BJ (cell line): ENCODE results near the gene RPS17. TPM values are rescaled to one million over a fixed set of nuclear protein-coding genes. Genes with fewer than 3 reads are reported as not detected.
"Not testable (repeated sequence)": the region's sequence is repeated elsewhere in the genome, so short reads cannot be mapped to it uniquely, and the experiment has no call there.

ENCODE experiments used
- CTCF ChIA-PET: fragments of 350-600 bp; formaldehyde crosslinking; extraction: SDS; loops from one replicate; lab custom pipeline; 2021; ENCODE audit warnings: antibody characterized with exemption, inconsistent platforms; lab: Yijun Ruan, JAX
- POLR2A ChIA-PET: fragments of 300-600 bp; sonication (Branson Sonifier 250); formaldehyde crosslinking; extraction: SDS; loops from one replicate; lab custom pipeline; 2021; ENCODE audit warnings: antibody characterized with exemption; lab: Charles Lee
- DNase-seq: peaks from one replicate; pipeline ENCODE4 v3.0.0-alpha.2; 2011; ENCODE audit warnings: low read depth
- H3K27me3 ChIP-seq: 2 replicates; pipeline ENCODE4 v1.6.0; 2011; ENCODE audit warnings: low read length; ENCODE audit not compliant: control insufficient read depth, insufficient read depth
- H3K36me3 ChIP-seq: 2 replicates; pipeline ENCODE4 v1.5.1; 2011; ENCODE audit warnings: low read length; ENCODE audit not compliant: control insufficient read depth, insufficient read depth
- H3K4me3 ChIP-seq: 2 replicates; pipeline ENCODE4 v1.5.1; 2011; ENCODE audit warnings: low read depth, mild to moderate bottlenecking, control low read depth, low read length
- polyA plus RNA-seq: library from polyadenylated mRNA; depleted of rRNA; stranded (reverse); fragments of >200 nt; gene quantifications from 2 replicates; pipeline ENCODE4 v1.2.3, GENCODE V29; 2011
- TF ChIP-seq, protein P1 (sequence below): IDR thresholded peaks from 2 replicates; pipeline ENCODE4 v1.5.1; 2011; ENCODE audit warnings: low read depth, mild to moderate bottlenecking, control low read depth, inconsistent platforms, low read length, moderate library complexity; ENCODE audit not compliant: insufficient read depth

Gene RPS17
- polyA plus RNA-seq, 1 experiment = 3,235 TPM

DNA sequence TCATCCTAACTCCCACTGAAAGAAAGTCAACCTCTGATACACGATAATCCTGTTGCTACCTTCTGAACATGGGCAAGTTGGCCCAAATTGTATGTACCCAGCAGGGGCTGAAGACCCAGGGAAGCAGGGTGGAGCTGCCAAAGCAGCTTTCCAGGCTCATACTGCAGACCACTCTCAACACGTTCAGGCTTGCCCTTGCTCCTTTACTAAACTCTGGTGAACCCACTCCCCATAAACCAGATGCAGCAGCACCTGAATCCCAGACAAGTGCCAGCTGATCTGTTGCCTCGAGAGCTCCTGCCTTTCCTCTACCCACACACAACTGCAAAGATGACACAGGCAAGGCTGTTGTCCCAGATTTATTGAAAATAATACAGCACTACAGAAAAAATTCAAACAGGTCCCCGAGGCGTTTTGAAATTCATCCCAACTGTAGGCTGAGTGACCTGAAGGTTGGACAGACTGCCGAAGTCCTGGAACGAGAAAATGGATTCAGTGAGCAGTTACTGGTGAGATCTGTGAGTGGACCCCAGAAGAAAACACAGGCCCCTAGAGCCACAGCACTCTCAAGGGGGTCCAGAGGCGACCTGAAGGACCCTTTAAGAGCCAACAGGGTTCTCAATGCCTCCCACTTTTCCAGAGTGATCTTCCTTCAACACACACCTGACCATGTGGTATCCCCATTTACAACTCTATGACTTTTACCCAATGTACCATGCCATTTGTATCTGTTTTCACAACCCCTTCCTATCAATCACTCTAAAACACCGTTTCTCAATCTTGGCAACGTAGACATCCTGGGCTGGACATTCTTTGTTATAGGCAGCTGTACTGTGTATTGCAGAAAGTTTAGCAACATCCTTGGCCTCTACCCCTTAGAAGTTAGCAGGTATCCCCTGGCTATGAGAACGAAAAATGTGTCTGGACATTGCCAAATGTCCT lies 3.6 kb downstream of the RPS17 start:
- POLR2A ChIA-PET = no interaction called here
- Histone ChIP-seq H3K27me3 (no peaks in the 10 kb centered on the region), H3K36me3 (peaks cover 15% of the 10 kb centered on the region), H3K4me3 (no peak overlapping the region)
- CTCF ChIA-PET = interaction anchor here (2.1 kb wide), 1 partner anchor 475 kb away, joined by 5 read pairs; the partner anchor contains the start of gene C15orf40
- TF ChIP-seq, protein P1, sequence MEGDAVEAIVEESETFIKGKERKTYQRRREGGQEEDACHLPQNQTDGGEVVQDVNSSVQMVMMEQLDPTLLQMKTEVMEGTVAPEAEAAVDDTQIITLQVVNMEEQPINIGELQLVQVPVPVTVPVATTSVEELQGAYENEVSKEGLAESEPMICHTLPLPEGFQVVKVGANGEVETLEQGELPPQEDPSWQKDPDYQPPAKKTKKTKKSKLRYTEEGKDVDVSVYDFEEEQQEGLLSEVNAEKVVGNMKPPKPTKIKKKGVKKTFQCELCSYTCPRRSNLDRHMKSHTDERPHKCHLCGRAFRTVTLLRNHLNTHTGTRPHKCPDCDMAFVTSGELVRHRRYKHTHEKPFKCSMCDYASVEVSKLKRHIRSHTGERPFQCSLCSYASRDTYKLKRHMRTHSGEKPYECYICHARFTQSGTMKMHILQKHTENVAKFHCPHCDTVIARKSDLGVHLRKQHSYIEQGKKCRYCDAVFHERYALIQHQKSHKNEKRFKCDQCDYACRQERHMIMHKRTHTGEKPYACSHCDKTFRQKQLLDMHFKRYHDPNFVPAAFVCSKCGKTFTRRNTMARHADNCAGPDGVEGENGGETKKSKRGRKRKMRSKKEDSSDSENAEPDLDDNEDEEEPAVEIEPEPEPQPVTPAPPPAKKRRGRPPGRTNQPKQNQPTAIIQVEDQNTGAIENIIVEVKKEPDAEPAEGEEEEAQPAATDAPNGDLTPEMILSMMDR = no peak
- no peak for DNase-seq

DNA sequence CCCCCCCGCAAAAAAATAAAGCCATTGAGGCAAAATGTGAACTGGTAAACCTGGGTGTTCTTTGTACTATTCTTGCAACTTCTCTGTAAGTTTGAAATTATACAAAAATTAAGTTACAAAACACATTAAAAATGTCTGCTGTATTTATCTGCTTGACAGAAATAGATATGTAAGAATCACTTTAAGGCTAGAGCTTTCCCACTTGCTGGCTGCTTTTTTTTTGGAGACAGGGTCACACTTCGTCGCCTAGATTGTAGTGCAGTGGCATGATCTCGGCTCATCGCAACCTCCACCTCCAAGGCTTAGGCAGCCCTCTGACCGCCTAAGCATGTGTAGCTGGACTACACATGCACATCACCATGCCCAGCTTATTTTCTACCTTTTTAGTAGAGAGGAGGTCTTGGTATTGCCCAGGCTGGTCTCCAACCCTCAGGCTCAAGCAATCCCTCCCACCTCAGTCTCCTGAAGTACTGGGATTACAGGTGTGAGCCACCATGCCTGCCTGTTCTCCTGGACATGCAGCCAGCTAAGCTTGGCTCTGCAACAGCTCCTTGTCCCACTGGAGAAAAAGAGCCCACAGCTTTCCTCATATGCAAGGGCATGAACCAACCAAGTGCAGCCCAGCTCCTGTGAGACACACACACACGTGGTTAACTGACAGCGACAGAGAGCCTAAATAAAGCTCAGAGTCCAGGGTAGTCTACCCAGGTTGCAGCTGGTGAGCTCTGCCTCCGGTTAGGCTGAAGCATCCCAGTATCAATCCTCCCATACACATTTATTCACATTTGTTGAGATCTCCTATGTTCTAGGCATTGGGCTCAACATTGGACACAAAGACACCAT lies 4.5 kb downstream of the RPS17 start:
- TF ChIP-seq, protein P1 = no peak
- DNase-seq = no peak
- Histone ChIP-seq H3K4me3 (no peak overlapping the region), H3K36me3 (peaks cover 15% of the 10 kb centered on the region), H3K27me3 (no peaks in the 10 kb centered on the region)
- ChIA-PET CTCF (interaction anchor here (2.1 kb wide), 1 partner anchor 476 kb away, joined by 5 read pairs; the partner anchor contains the start of gene C15orf40), POLR2A (no interaction called here)

DNA sequence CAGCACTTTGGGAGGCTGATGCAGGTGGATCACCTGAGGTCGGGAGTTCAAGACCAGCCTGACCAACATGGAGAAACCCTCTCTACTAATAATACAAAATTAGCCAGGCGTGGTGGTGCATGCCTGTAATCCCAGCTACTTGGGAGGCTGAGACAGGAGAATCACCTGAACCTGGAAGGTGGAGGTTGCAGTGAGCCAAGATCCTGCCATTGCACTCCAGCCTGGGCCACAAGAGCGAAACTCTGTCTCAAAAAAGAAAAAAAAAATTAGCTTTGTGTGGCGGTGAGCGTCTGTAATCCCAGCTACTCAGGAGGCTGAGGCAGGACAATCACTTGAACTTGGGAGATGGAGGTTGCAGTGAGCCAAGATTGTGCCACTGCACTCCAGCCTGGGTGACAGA lies 5.1 kb downstream of the RPS17 start:
- H3K27me3 ChIP-seq, POLR2A ChIA-PET, CTCF ChIA-PET, H3K4me3 ChIP-seq, DNase-seq: not testable (repeated sequence)
- H3K36me3 ChIP-seq = peaks cover 15% of the 10 kb centered on the region

DNA sequence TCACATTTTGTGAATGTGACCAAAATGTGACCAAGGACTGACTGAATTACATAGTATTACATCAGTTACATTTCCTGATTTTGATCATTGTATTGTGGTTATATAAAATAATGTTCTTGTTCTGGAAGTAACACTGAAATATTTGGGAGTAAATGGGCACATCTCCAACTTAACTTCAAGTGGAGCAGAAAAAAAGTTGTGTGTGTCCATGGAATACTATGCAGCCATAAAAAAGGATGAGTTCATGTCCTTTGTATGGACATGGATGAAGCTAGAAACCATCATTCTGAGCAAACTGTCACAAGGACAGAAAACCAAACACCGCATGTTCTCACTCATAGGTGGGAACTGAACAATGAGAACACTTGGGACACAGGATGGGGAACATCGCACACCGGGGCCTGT lies 5.8 kb downstream of the RPS17 start:
- CTCF ChIA-PET, H3K27me3 ChIP-seq, DNase-seq, POLR2A ChIA-PET, H3K4me3 ChIP-seq: not testable (repeated sequence)
- peaks cover 15% of the 10 kb centered on the region for H3K36me3 ChIP-seq

DNA sequence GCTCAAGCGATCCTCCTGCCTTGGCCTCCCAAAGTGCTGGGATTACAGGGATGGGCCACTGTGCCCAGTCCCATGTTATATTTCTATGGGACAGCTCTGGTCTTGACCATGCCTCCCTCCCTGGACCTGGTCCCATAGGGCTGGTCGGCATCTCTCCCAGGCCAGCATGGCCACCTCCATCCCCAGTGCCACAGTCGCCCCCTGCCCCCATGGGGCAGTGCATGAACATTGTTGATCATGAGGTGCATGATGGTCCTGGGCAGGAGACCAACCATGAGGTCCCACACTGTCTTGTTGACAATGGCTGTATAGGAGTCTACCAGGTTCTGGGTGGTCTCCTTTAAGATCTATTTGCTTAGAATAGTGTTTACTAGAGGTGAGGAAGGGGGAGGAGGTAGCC lies 6.5 kb downstream of the RPS17 start:
- ChIA-PET CTCF (no interaction called here), POLR2A (no interaction called here)
- Histone ChIP-seq H3K27me3 (no peaks in the 10 kb centered on the region), H3K4me3 (no peak overlapping the region), H3K36me3 (peaks cover 15% of the 10 kb centered on the region)
- TF ChIP-seq, protein P1 = no peak
- DNase-seq = no peak
